ENCODE data around the gene TSPYL4.

Gene TSPYL4

GRCh38 chr6:116248577-116248976 is 5.3 kb downstream of the TSPYL4 start:
- Histone ChIP-seq H3K36me3 (ENCODE audit: insufficient read depth, low read length) (peaks cover 15% of the 10 kb centered on the region), H2AFZ (ENCODE audit: low read depth, low read length) (no peak overlapping the region), H3K79me2 (ENCODE audit: insufficient read depth, low read length) (peaks cover 35% of the 10 kb centered on the region), H4K20me1 (ENCODE audit: insufficient read depth, low read length) (peaks cover 14% of the 10 kb centered on the region), H3K4me2 (ENCODE audit: insufficient read depth, low read length) (peak overlapping the region; percentile 91; the same call in 1 of the 2 replicates), H3K9me3 (ENCODE audit: insufficient read depth, low read length, severe bottlenecking) (no peaks in the 10 kb centered on the region), H3K4me3 (ENCODE audit: low read depth in 1 of 2, low read length in 2 of 2) (no peak overlapping the region), H3K27me3 (ENCODE audit: insufficient read depth, low read length, poor library complexity) (no peaks in the 10 kb centered on the region), H3K27ac (ENCODE audit: low read length) (no peak overlapping the region), H3K4me1 (ENCODE audit: insufficient read depth, low read length) (peaks cover 41% of the 10 kb centered on the region), H3K9ac (ENCODE audit: low read depth, low read length) (no peak overlapping the region)
- DNase-seq = no peak
- ATAC-seq (ENCODE audit: insufficient read depth, low read depth) = no peak
- no peak for TF ChIP-seq CTCF (IDR thresholded peaks at IDR 0.05; ENCODE audit: borderline replicate concordance, extremely low read depth, low read length, poor library complexity, severe bottlenecking)
- TF ChIP-seq EZH2 (IDR thresholded peaks at IDR 0.05; ENCODE audit: borderline replicate concordance, low read depth, low read length, severe bottlenecking) = no peak

GRCh38 chr6:116247285-116247684 is 6.6 kb downstream of the TSPYL4 start:
- H3K79me2 ChIP-seq (ENCODE audit: insufficient read depth, low read length) = peaks cover 22% of the 10 kb centered on the region
- DNase-seq = no peak
- H3K27ac ChIP-seq (ENCODE audit: low read length) = no peak overlapping the region
- ATAC-seq (ENCODE audit: insufficient read depth, low read depth) = no peak
- peaks cover 14% of the 10 kb centered on the region for H4K20me1 ChIP-seq (ENCODE audit: insufficient read depth, low read length)
- no peak overlapping the region for H3K9ac ChIP-seq (ENCODE audit: low read depth, low read length)
- H3K27me3 ChIP-seq (ENCODE audit: insufficient read depth, low read length, poor library complexity) = no peaks in the 10 kb centered on the region
- no peak overlapping the region for H2AFZ ChIP-seq (ENCODE audit: low read depth, low read length)
- peaks cover 28% of the 10 kb centered on the region for H3K4me1 ChIP-seq (ENCODE audit: insufficient read depth, low read length)
- no peaks in the 10 kb centered on the region for H3K9me3 ChIP-seq (ENCODE audit: insufficient read depth, low read length, severe bottlenecking)
- no peak overlapping the region for H3K4me3 ChIP-seq (ENCODE audit: low read depth in 1 of 2, low read length in 2 of 2)
- H3K36me3 ChIP-seq (ENCODE audit: insufficient read depth, low read length) = peaks cover 11% of the 10 kb centered on the region
- H3K4me2 ChIP-seq (ENCODE audit: insufficient read depth, low read length) = no peak overlapping the region
- no peak for TF ChIP-seq EZH2 (IDR thresholded peaks at IDR 0.05; ENCODE audit: borderline replicate concordance, low read depth, low read length, severe bottlenecking)
- no peak for TF ChIP-seq CTCF (IDR thresholded peaks at IDR 0.05; ENCODE audit: borderline replicate concordance, extremely low read depth, low read length, poor library complexity, severe bottlenecking)

GRCh38 chr6:116246089-116246488 is 7.8 kb downstream of the TSPYL4 start:
- H3K79me2 ChIP-seq (ENCODE audit: insufficient read depth, low read length) = peaks cover 10% of the 10 kb centered on the region
- no peak overlapping the region for H3K27ac ChIP-seq (ENCODE audit: low read length)
- H3K4me1 ChIP-seq (ENCODE audit: insufficient read depth, low read length) = peaks cover 16% of the 10 kb centered on the region
- DNase-seq (no peak), ATAC-seq (ENCODE audit: insufficient read depth, low read depth) (no peak)
- H3K4me3 ChIP-seq (ENCODE audit: low read depth in 1 of 2, low read length in 2 of 2) = no peak overlapping the region
- H2AFZ ChIP-seq (ENCODE audit: low read depth, low read length) = no peak overlapping the region
- no peaks in the 10 kb centered on the region for H3K27me3 ChIP-seq (ENCODE audit: insufficient read depth, low read length, poor library complexity)
- peaks cover 6% of the 10 kb centered on the region for H3K36me3 ChIP-seq (ENCODE audit: insufficient read depth, low read length)
- H4K20me1 ChIP-seq (ENCODE audit: insufficient read depth, low read length) = peaks cover 8% of the 10 kb centered on the region
- no peak overlapping the region for H3K4me2 ChIP-seq (ENCODE audit: insufficient read depth, low read length)
- TF ChIP-seq CTCF (IDR thresholded peaks at IDR 0.05; ENCODE audit: borderline replicate concordance, extremely low read depth, low read length, poor library complexity, severe bottlenecking) (no peak), EZH2 (IDR thresholded peaks at IDR 0.05; ENCODE audit: borderline replicate concordance, low read depth, low read length, severe bottlenecking) (no peak)
- H3K9me3 ChIP-seq (ENCODE audit: insufficient read depth, low read length, severe bottlenecking) = no peaks in the 10 kb centered on the region
- H3K9ac ChIP-seq (ENCODE audit: low read depth, low read length) = no peak overlapping the region

GRCh38 chr6:116244284-116244683 is 9.6 kb downstream of the TSPYL4 start:
- H3K9me3 ChIP-seq (ENCODE audit: insufficient read depth, low read length, severe bottlenecking) = no peaks in the 10 kb centered on the region
- H2AFZ ChIP-seq (ENCODE audit: low read depth, low read length) = no peak overlapping the region
- H3K79me2 ChIP-seq (ENCODE audit: insufficient read depth, low read length) = no peaks in the 10 kb centered on the region
- ATAC-seq (ENCODE audit: insufficient read depth, low read depth) (no peak), DNase-seq (no peak)
- H3K4me3 ChIP-seq (ENCODE audit: low read depth in 1 of 2, low read length in 2 of 2) = no peak overlapping the region
- 0 out of 2 replicates have a peak, but pooled peaks cover 3% of the 10 kb centered on the region for H3K4me1 ChIP-seq (ENCODE audit: insufficient read depth, low read length)
- no peak overlapping the region for H3K27ac ChIP-seq (ENCODE audit: low read length)
- H3K36me3 ChIP-seq (ENCODE audit: insufficient read depth, low read length) = no peaks in the 10 kb centered on the region
- no peaks in the 10 kb centered on the region for H4K20me1 ChIP-seq (ENCODE audit: insufficient read depth, low read length)
- no peaks in the 10 kb centered on the region for H3K27me3 ChIP-seq (ENCODE audit: insufficient read depth, low read length, poor library complexity)
- no peak overlapping the region for H3K9ac ChIP-seq (ENCODE audit: low read depth, low read length)
- no peak overlapping the region for H3K4me2 ChIP-seq (ENCODE audit: insufficient read depth, low read length)
- no peak for TF ChIP-seq EZH2 (IDR thresholded peaks at IDR 0.05; ENCODE audit: borderline replicate concordance, low read depth, low read length, severe bottlenecking)
- no peak for TF ChIP-seq CTCF (IDR thresholded peaks at IDR 0.05; ENCODE audit: borderline replicate concordance, extremely low read depth, low read length, poor library complexity, severe bottlenecking)

Measured in DND-41 (cell line).